ENCODE results near the gene RAB1B.
A peak's percentile ranks its signal among the peaks of the same experiment; 100 is the strongest.
"Not testable (repeated sequence)": the region's sequence is repeated elsewhere in the genome, so short reads cannot be mapped to it uniquely, and the experiment has no call there.

RAB1B gene

DNA sequence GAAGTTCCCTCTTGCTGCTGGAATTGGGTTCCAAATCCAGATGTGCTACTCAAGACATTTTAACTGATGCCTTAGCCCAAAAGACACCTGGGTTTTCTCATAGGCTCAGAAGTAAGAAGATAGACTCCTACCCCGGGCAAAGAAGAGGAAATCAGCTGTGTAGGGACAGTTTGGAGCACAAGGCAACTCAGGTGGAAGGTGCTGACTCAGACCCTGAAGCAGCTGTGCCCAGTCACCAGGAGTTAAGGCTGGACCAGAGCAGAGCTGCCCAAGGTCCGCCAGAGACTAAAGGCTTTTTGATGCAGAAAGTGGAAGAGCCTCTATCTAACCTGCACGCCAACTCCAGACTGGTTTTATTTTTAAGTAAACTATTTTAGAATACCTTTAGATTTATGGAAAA, 20.6 kb upstream of the RAB1B start:
- Histone ChIP-seq H3K4me1 (ENCODE audit: control extremely low read depth in 1 of 4, control insufficient read depth in 4 of 4, insufficient read depth in 4 of 4, low read length in 3 of 4) (no peaks in the 10 kb centered on the region), H3K36me3 (ENCODE audit: control insufficient read depth in 4 of 4, insufficient read depth in 4 of 4, low read length in 3 of 4) (peaks cover 14 to 60% (median 23%) of the 10 kb centered on the region in 4 experiments), H3K27ac (ENCODE audit: insufficient read depth in 1 of 2, low read depth in 1 of 2, low read length in 2 of 2, poor library complexity in 1 of 2, severe bottlenecking in 2 of 2) (no peak overlapping the region), H3K9me3 (ENCODE audit: control extremely low read depth in 1 of 5, control insufficient read depth in 4 of 5, insufficient read depth in 2 of 5, low read depth in 1 of 5, low read length in 4 of 5) (no peaks in the 10 kb centered on the region), H3K27me3 (replicated peaks in 2 of 5; ENCODE audit: control insufficient read depth in 4 of 5, insufficient read depth in 5 of 5, low read length in 4 of 5) (no peaks in the 10 kb centered on the region), H3K4me3 (ENCODE audit: control insufficient read depth in 1 of 7, extremely low read depth in 1 of 7, insufficient read depth in 4 of 7, low read depth in 2 of 7, low read length in 6 of 7) (no peak overlapping the region)
- CTCF ChIA-PET = interaction anchor here (0.6 to 1.8 kb wide), 2 partner anchors 8 to 33 kb away, joined by 3 to 6 read pairs; no protein-coding TSS in a partner anchor
- POLR2A ChIA-PET = no interaction called here
- WGBS (ENCODE audit: insufficient coverage) = 70% methylated on average over 1 of the region's 3 CpGs
- no peak for DNase-seq

DNA sequence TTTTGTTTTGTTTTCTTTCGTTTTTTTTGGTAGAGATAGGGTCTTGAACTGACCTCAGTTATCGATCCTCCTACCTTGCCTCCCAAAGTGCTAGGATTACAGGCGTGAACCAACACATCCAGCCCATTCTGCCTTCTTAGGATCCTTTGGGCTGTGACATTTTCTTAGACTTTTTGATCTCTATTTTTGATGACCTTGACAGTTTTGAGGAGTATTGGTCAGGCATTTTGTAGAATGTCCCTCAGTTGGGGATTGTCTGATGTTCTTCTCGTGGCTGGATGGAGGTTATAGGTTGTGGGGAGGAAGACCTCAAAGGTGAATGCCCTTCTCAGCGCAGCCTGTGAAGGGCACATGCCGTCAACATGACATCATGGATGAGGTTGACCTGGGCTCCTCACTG, 19.5 kb upstream of the RAB1B start:
- H3K4me3 ChIP-seq (ENCODE audit: control insufficient read depth in 1 of 7, extremely low read depth in 1 of 7, insufficient read depth in 4 of 7, low read depth in 2 of 7, low read length in 6 of 7) = no peak overlapping the region
- DNase-seq = no peak
- H3K27me3 ChIP-seq (replicated peaks in 2 of 5; ENCODE audit: control insufficient read depth in 4 of 5, insufficient read depth in 5 of 5, low read length in 4 of 5) = no peaks in the 10 kb centered on the region
- H3K9me3 ChIP-seq (ENCODE audit: control extremely low read depth in 1 of 5, control insufficient read depth in 4 of 5, insufficient read depth in 2 of 5, low read depth in 1 of 5, low read length in 4 of 5) = no peaks in the 10 kb centered on the region
- peaks cover 10 to 49% (median 19%) of the 10 kb centered on the region in 4 experiments for H3K36me3 ChIP-seq (ENCODE audit: control insufficient read depth in 4 of 4, insufficient read depth in 4 of 4, low read length in 3 of 4)
- CTCF ChIA-PET = no interaction called here
- H3K4me1 ChIP-seq (ENCODE audit: control extremely low read depth in 1 of 4, control insufficient read depth in 4 of 4, insufficient read depth in 4 of 4, low read length in 3 of 4) = no peaks in the 10 kb centered on the region
- POLR2A ChIA-PET = no interaction called here
- 97% methylated on average over 4 of the region's 6 CpGs for WGBS (ENCODE audit: insufficient coverage)
- no peak overlapping the region for H3K27ac ChIP-seq (ENCODE audit: insufficient read depth in 1 of 2, low read depth in 1 of 2, low read length in 2 of 2, poor library complexity in 1 of 2, severe bottlenecking in 2 of 2)

DNA sequence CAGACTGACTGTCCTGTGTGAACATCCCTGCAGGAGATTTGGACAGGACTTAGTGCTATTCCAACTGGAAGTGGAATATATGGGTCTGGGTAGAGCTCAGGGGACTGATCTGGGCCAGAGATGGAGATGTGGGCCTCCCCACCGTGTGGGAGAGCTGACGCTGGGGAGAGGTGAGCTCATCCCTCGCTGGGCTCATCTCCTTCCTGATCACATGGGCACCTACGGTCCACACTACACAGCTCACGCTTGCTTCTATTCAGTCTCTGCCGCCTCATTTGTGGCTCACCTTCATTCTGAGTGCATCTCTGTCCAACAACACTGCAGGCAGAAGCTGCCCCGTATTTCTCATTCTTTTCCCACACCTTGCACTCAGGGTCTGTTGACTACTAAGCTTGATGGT, 16.6 kb upstream of the RAB1B start:
- WGBS (ENCODE audit: insufficient coverage) = 88% methylated on average over 7 of the region's 7 CpGs

DNA sequence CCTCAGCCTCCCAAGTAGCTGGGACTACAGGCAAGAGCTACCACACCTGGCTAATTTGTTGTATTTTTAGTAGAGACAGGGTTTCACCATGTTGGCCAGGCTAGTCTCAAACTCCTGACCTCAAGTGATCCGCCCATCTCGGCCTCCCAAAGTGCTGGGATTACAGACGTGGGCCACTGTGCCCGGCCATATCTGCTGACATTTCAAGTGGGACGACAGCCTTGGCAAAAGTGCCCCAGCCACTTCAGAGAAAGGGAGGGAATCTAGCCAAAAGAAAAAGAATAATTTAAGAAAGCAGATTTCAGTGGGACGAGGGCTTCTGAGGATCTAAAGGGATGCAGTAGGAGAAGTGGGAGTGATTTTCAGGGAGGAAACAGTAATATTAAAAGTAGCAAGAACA, 15.4 kb upstream of the RAB1B start:
- Histone ChIP-seq H3K36me3 (ENCODE audit: control insufficient read depth in 4 of 4, insufficient read depth in 4 of 4, low read length in 3 of 4) (peaks cover 0 to 21% (median 6%) of the 10 kb centered on the region in 4 experiments), H3K4me1 (ENCODE audit: control extremely low read depth in 1 of 4, control insufficient read depth in 4 of 4, insufficient read depth in 4 of 4, low read length in 3 of 4) (peaks cover 0 to 13% (median 12%) of the 10 kb centered on the region in 4 experiments)
- CTCF ChIA-PET = interaction anchor here (1.1 kb wide), 2 partner anchors 15 to 30 kb away, joined by 3 to 5 read pairs; no protein-coding TSS in a partner anchor
- H3K27ac ChIP-seq (ENCODE audit: insufficient read depth in 1 of 2, low read depth in 1 of 2, low read length in 2 of 2, poor library complexity in 1 of 2, severe bottlenecking in 2 of 2); DNase-seq; POLR2A ChIA-PET; H3K9me3 ChIP-seq (ENCODE audit: control extremely low read depth in 1 of 5, control insufficient read depth in 4 of 5, insufficient read depth in 2 of 5, low read depth in 1 of 5, low read length in 4 of 5); H3K27me3 ChIP-seq (replicated peaks in 2 of 5; ENCODE audit: control insufficient read depth in 4 of 5, insufficient read depth in 5 of 5, low read length in 4 of 5); H3K4me3 ChIP-seq (ENCODE audit: control insufficient read depth in 1 of 7, extremely low read depth in 1 of 7, insufficient read depth in 4 of 7, low read depth in 2 of 7, low read length in 6 of 7): not testable (repeated sequence)
- 96% methylated on average over 6 of the region's 6 CpGs for WGBS (ENCODE audit: insufficient coverage)

More for the DNA sequence above, 16.6 kb upstream of the RAB1B start:
- Histone ChIP-seq H3K4me1 (ENCODE audit: control extremely low read depth in 1 of 4, control insufficient read depth in 4 of 4, insufficient read depth in 4 of 4, low read length in 3 of 4) (peaks cover 0 to 3% (median 2%) of the 10 kb centered on the region in 4 experiments), H3K9me3 (ENCODE audit: control extremely low read depth in 1 of 5, control insufficient read depth in 4 of 5, insufficient read depth in 2 of 5, low read depth in 1 of 5, low read length in 4 of 5) (no peaks in the 10 kb centered on the region), H3K27ac (ENCODE audit: insufficient read depth in 1 of 2, low read depth in 1 of 2, low read length in 2 of 2, poor library complexity in 1 of 2, severe bottlenecking in 2 of 2) (no peak overlapping the region), H3K27me3 (replicated peaks in 2 of 5; ENCODE audit: control insufficient read depth in 4 of 5, insufficient read depth in 5 of 5, low read length in 4 of 5) (peaks cover 0 to 5% (median 0%) of the 10 kb centered on the region in 5 experiments), H3K4me3 (ENCODE audit: control insufficient read depth in 1 of 7, extremely low read depth in 1 of 7, insufficient read depth in 4 of 7, low read depth in 2 of 7, low read length in 6 of 7) (no peak overlapping the region), H3K36me3 (ENCODE audit: control insufficient read depth in 4 of 4, insufficient read depth in 4 of 4, low read length in 3 of 4) (peaks cover 4 to 29% (median 13%) of the 10 kb centered on the region in 4 experiments)
- ChIA-PET CTCF (interaction anchor here (0.6 to 1.9 kb wide), 4 partner anchors 11 to 33 kb away, joined by 3 to 5 read pairs (median 4); no protein-coding TSS in a partner anchor), POLR2A (no interaction called here)
- no peak for DNase-seq

DNA sequence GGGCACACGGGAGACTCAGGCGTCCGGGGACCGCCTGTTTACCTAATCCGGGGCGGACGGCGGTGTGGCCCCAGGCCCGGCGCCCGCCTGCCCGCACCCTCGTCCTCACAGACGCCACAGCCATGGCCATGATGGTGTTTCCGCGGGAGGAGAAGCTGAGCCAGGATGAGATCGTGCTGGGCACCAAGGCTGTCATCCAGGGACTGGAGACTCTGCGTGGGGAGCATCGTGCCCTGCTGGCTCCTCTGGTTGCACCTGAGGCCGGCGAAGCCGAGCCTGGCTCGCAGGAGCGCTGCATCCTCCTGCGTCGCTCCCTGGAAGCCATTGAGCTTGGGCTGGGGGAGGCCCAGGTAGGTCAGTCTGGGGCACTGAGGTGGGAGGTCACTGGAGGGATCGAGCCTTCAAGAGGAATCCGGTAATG, 10.0 kb upstream of the RAB1B start:
- Histone ChIP-seq H3K27me3 (replicated peaks in 2 of 5; ENCODE audit: control insufficient read depth in 4 of 5, insufficient read depth in 5 of 5, low read length in 4 of 5) (peaks cover 0 to 7% (median 0%) of the 10 kb centered on the region in 5 experiments), H3K36me3 (ENCODE audit: control insufficient read depth in 4 of 4, insufficient read depth in 4 of 4, low read length in 3 of 4) (peaks cover 0 to 13% (median 3%) of the 10 kb centered on the region in 4 experiments), H3K9me3 (ENCODE audit: control extremely low read depth in 1 of 5, control insufficient read depth in 4 of 5, insufficient read depth in 2 of 5, low read depth in 1 of 5, low read length in 4 of 5) (no peaks in the 10 kb centered on the region), H3K4me1 (ENCODE audit: control extremely low read depth in 1 of 4, control insufficient read depth in 4 of 4, insufficient read depth in 4 of 4, low read length in 3 of 4) (peaks cover 0 to 20% (median 19%) of the 10 kb centered on the region in 4 experiments), H3K4me3 (ENCODE audit: control insufficient read depth in 1 of 7, extremely low read depth in 1 of 7, insufficient read depth in 4 of 7, low read depth in 2 of 7, low read length in 6 of 7) (peak overlapping the region; percentile 64 to 90 (median 76)), H3K27ac (ENCODE audit: insufficient read depth in 1 of 2, low read depth in 1 of 2, low read length in 2 of 2, poor library complexity in 1 of 2, severe bottlenecking in 2 of 2) (peak overlapping the region in 1 of 2 experiments; percentile 61)
- no peak for DNase-seq
- WGBS (ENCODE audit: insufficient coverage) = 8% methylated on average over 25 of the region's 28 CpGs
- POLR2A ChIA-PET = no interaction called here
- CTCF ChIA-PET = interaction anchor here (0.8 to 2.2 kb wide), 8 partner anchors 12 to 84 kb away, joined by 3 to 10 read pairs (median 3); no protein-coding TSS in a partner anchor

DNA sequence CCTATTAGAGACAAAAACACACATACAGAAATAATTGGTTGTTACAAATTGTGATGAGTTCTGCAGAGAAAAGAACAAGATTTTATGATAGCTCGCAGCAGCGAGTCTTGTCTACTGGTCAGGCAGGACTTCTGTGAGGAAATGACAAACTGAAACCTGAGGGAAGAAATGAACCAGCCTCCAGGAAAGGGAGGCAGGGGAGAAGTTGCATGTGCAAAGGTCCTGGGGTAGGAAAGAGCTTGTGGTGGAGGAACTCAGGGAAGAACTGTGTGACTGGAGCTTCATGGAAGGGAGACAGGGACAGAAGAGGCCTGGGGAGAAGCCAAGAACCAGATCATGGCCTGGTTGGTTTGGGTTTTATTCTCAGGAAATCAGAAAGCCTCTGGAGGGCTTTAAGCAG, 9.2 kb upstream of the RAB1B start:
- ChIA-PET CTCF (interaction anchor here (0.9 to 2.2 kb wide), 7 partner anchors 12 to 83 kb away, joined by 3 to 10 read pairs (median 5); no protein-coding TSS in a partner anchor), POLR2A (no interaction called here)
- Histone ChIP-seq H3K27me3 (replicated peaks in 2 of 5; ENCODE audit: control insufficient read depth in 4 of 5, insufficient read depth in 5 of 5, low read length in 4 of 5) (peaks cover 0 to 7% (median 0%) of the 10 kb centered on the region in 5 experiments), H3K4me3 (ENCODE audit: control insufficient read depth in 1 of 7, extremely low read depth in 1 of 7, insufficient read depth in 4 of 7, low read depth in 2 of 7, low read length in 6 of 7) (no peak overlapping the region), H3K27ac (ENCODE audit: insufficient read depth in 1 of 2, low read depth in 1 of 2, low read length in 2 of 2, poor library complexity in 1 of 2, severe bottlenecking in 2 of 2) (no peak overlapping the region), H3K9me3 (ENCODE audit: control extremely low read depth in 1 of 5, control insufficient read depth in 4 of 5, insufficient read depth in 2 of 5, low read depth in 1 of 5, low read length in 4 of 5) (no peaks in the 10 kb centered on the region), H3K4me1 (ENCODE audit: control extremely low read depth in 1 of 4, control insufficient read depth in 4 of 4, insufficient read depth in 4 of 4, low read length in 3 of 4) (peaks cover 0 to 20% (median 19%) of the 10 kb centered on the region in 4 experiments), H3K36me3 (ENCODE audit: control insufficient read depth in 4 of 4, insufficient read depth in 4 of 4, low read length in 3 of 4) (peaks cover 0 to 14% (median 3%) of the 10 kb centered on the region in 4 experiments)
- no peak for DNase-seq
- WGBS (ENCODE audit: insufficient coverage) = 93% methylated on average over 2 of the region's 2 CpGs

DNA sequence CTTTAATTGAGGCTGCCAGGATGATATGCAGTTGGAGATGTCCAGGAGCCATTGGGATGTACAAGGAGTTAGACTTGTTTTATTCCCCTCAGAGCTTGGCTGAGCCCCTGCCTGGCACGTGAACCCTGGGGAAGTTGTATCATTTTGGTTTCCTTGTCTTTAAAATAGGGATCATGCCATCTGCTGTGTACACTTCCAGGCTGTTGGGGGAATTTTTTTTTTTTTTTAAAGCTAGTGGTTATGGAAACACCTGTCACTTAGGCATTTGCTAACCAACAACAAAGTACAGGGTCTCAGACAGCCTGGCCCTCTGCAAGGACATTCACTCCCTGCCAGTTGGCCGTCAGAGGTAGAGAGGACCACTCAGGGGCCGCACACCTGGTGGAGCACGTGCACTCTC, 8.5 kb upstream of the RAB1B start:
- POLR2A ChIA-PET = interaction anchor here (0.7 kb wide), 1 partner anchor 26 kb away, joined by 7 read pairs; no protein-coding TSS in a partner anchor
- peaks cover 0 to 19% (median 4%) of the 10 kb centered on the region in 4 experiments for H3K36me3 ChIP-seq (ENCODE audit: control insufficient read depth in 4 of 4, insufficient read depth in 4 of 4, low read length in 3 of 4)
- no peak overlapping the region for H3K27ac ChIP-seq (ENCODE audit: insufficient read depth in 1 of 2, low read depth in 1 of 2, low read length in 2 of 2, poor library complexity in 1 of 2, severe bottlenecking in 2 of 2)
- H3K4me1 ChIP-seq (ENCODE audit: control extremely low read depth in 1 of 4, control insufficient read depth in 4 of 4, insufficient read depth in 4 of 4, low read length in 3 of 4) = peaks cover 0 to 20% (median 19%) of the 10 kb centered on the region in 4 experiments
- H3K4me3 ChIP-seq (ENCODE audit: control insufficient read depth in 1 of 7, extremely low read depth in 1 of 7, insufficient read depth in 4 of 7, low read depth in 2 of 7, low read length in 6 of 7) = no peak overlapping the region
- CTCF ChIA-PET = interaction anchor here (0.6 to 2.2 kb wide), 8 partner anchors 11 to 78 kb away, joined by 3 to 10 read pairs (median 4); no protein-coding TSS in a partner anchor
- no peak for DNase-seq
- WGBS (ENCODE audit: insufficient coverage) = 88% methylated on average over 4 of the region's 4 CpGs
- H3K27me3 ChIP-seq (replicated peaks in 2 of 5; ENCODE audit: control insufficient read depth in 4 of 5, insufficient read depth in 5 of 5, low read length in 4 of 5) = peaks cover 0 to 7% (median 0%) of the 10 kb centered on the region in 5 experiments
- no peaks in the 10 kb centered on the region for H3K9me3 ChIP-seq (ENCODE audit: control extremely low read depth in 1 of 5, control insufficient read depth in 4 of 5, insufficient read depth in 2 of 5, low read depth in 1 of 5, low read length in 4 of 5)
